Measurements from ENCODE around the gene XKR3. TPM values are rescaled to one million over a fixed set of nuclear protein-coding genes. Genes with fewer than 3 reads are reported as not detected.

Gene XKR3
- total RNA-seq, 3 donors from 2014 or later: 0.16 TPM; not detected in 2

- TF ChIP-seq CTCF (IDR thresholded peaks at IDR 0.05) (no peak), POLR2A (IDR thresholded peaks at IDR 0.05) (no peak)
- Histone ChIP-seq H3K4me3 (no peak overlapping the region), H3K27ac (no peak overlapping the region), H3K9me3 (peaks cover 0 to 13% of the 10 kb centered on the region in 2 donors), H3K27me3 (no peaks in the 10 kb centered on the region), H3K36me3 (no peaks in the 10 kb centered on the region), H3K4me1 (no peaks in the 10 kb centered on the region)
- DNase-seq (ENCODE audit: low spot score in 2 of 2): no peak
- intact Hi-C loops (cut with DNase I; ENCODE audit: low total_unique reads): no loop called here
Observed at GRCh38 chr22:16818538-16818937, 6.7 kb downstream of the XKR3 start.

GRCh38 chr22:16815073-16815472, 10.1 kb downstream of the XKR3 start:
- Histone ChIP-seq H3K4me1 (no peaks in the 10 kb centered on the region), H3K4me3 (no peak overlapping the region), H3K27me3 (no peaks in the 10 kb centered on the region), H3K9me3 (peaks cover 0 to 13% of the 10 kb centered on the region in 2 donors), H3K27ac (no peak overlapping the region), H3K36me3 (no peaks in the 10 kb centered on the region)
- intact Hi-C loops (cut with DNase I; ENCODE audit: low total_unique reads): no loop called here
- TF ChIP-seq POLR2AphosphoS5 (IDR thresholded peaks at IDR 0.05): no peak
- no peak for TF ChIP-seq CTCF (IDR thresholded peaks at IDR 0.05)
- no peak for TF ChIP-seq POLR2A (IDR thresholded peaks at IDR 0.05)
- DNase-seq (ENCODE audit: low spot score in 2 of 2): no peak

GRCh38 chr22:16810188-16810802, 14.9 kb downstream of the XKR3 start:
- no peak for DNase-seq (ENCODE audit: low spot score in 2 of 2)
- TF ChIP-seq POLR2AphosphoS5 (IDR thresholded peaks at IDR 0.05): no peak
- TF ChIP-seq POLR2A (IDR thresholded peaks at IDR 0.05): no peak
- TF ChIP-seq CTCF (IDR thresholded peaks at IDR 0.05): no peak
- H3K27me3 ChIP-seq: no peaks in the 10 kb centered on the region
- H3K36me3 ChIP-seq: no peaks in the 10 kb centered on the region
- no peak overlapping the region for H3K4me3 ChIP-seq
- H3K27ac ChIP-seq: no peak overlapping the region
- intact Hi-C loops (cut with DNase I; ENCODE audit: low total_unique reads): no loop called here
- H3K9me3 ChIP-seq: peaks cover 0 to 11% of the 10 kb centered on the region in 2 donors
- no peaks in the 10 kb centered on the region for H3K4me1 ChIP-seq

GRCh38 chr22:16808744-16809143, 16.5 kb downstream of the XKR3 start:
- intact Hi-C loops (cut with DNase I; ENCODE audit: low total_unique reads): no loop called here
- TF ChIP-seq CTCF (IDR thresholded peaks at IDR 0.05) (no peak), POLR2A (IDR thresholded peaks at IDR 0.05) (no peak), POLR2AphosphoS5 (IDR thresholded peaks at IDR 0.05) (no peak)
- Histone ChIP-seq H3K36me3 (no peaks in the 10 kb centered on the region), H3K27ac (no peak overlapping the region), H3K27me3 (no peaks in the 10 kb centered on the region), H3K9me3 (no peaks in the 10 kb centered on the region), H3K4me3 (no peak overlapping the region), H3K4me1 (no peaks in the 10 kb centered on the region)
- DNase-seq (ENCODE audit: low spot score in 2 of 2): no peak

- Histone ChIP-seq H3K27ac (no peak overlapping the region), H3K27me3 (no peaks in the 10 kb centered on the region), H3K4me1 (no peaks in the 10 kb centered on the region), H3K36me3 (no peaks in the 10 kb centered on the region), H3K9me3 (no peaks in the 10 kb centered on the region), H3K4me3 (no peak overlapping the region)
- DNase-seq (ENCODE audit: low spot score in 2 of 2): no peak
- TF ChIP-seq POLR2A (IDR thresholded peaks at IDR 0.05) (no peak), CTCF (IDR thresholded peaks at IDR 0.05) (no peak), POLR2AphosphoS5 (IDR thresholded peaks at IDR 0.05) (no peak)
- intact Hi-C loops (cut with DNase I; ENCODE audit: low total_unique reads): no loop called here
Observed at GRCh38 chr22:16807109-16807508, 18.1 kb downstream of the XKR3 start.

Data from breast epithelium (tissue), 4 donors.